Central memory CD8-positive, alpha-beta T cell (primary cell): ENCODE measurements around the gene PLCXD1.
"Not testable (repeated sequence)": the region's sequence is repeated elsewhere in the genome, so short reads cannot be mapped to it uniquely, and the experiment has no call there.

ENCODE experiments used
- ATAC-seq: fragments of 150-1000 bp; cut with Tn5 transposase; replicated peaks from 2 replicates; pipeline ENCODE4 v1.10.0; 2022; ENCODE audit warnings: mild to moderate bottlenecking, moderate FRiP score, moderate number of reproducible peaks; ENCODE audit not compliant: poor library complexity, severe bottlenecking; ENCODE audit errors: extremely low read depth
- DNase-seq, 2 donors: peaks; one replicate each; pipeline ENCODE4 v3.0.0; 2021; ENCODE audit warnings: low spot score in 2 of 2
- H3K27ac Mint-ChIP-seq: one replicate; pipeline ENCODE4 v1.8.0; 2022; ENCODE audit warnings: low read depth, mild to moderate bottlenecking, moderate library complexity, mixed read lengths
- H3K27me3 Mint-ChIP-seq: one replicate; pipeline ENCODE4 v1.8.0; 2022; ENCODE audit warnings: mixed read lengths
- H3K36me3 Mint-ChIP-seq: one replicate; pipeline ENCODE4 v1.8.0; 2022; ENCODE audit warnings: mild to moderate bottlenecking, moderate library complexity, mixed read lengths; ENCODE audit not compliant: insufficient read depth
- H3K4me1 Mint-ChIP-seq: one replicate; pipeline ENCODE4 v1.8.0; 2022; ENCODE audit warnings: mixed read lengths
- H3K4me3 Mint-ChIP-seq: one replicate; pipeline ENCODE4 v1.8.0; 2022; ENCODE audit warnings: mild to moderate bottlenecking, moderate library complexity, mixed read lengths
- H3K9me3 Mint-ChIP-seq: one replicate; pipeline ENCODE4 v1.8.0; 2022; ENCODE audit warnings: mixed read lengths

Gene PLCXD1

DNA sequence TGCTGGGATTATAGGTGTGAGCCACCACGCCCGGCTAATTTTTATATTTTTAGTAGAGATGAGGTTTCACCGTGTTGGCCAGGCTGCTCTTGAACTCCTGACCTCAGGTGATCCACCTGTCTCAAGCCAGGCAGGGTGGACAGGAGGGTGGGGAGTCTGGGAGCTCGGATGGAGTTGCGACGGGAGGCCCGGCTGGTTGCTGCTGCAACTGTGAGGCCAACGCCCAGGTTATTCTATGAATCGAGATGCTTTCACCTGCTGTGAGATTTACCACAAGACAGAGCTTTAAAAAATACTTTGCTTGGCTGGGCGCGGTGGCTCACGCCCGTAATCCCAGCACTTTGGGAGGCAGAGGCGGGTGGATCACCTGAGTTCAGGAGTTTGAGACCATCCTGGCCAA lies 24.1 kb upstream of the PLCXD1 start:
- not testable (repeated sequence) for H3K9me3 Mint-ChIP-seq, H3K4me3 Mint-ChIP-seq, H3K27ac Mint-ChIP-seq, H3K27me3 Mint-ChIP-seq, H3K36me3 Mint-ChIP-seq, ATAC-seq, H3K4me1 Mint-ChIP-seq, DNase-seq

DNA sequence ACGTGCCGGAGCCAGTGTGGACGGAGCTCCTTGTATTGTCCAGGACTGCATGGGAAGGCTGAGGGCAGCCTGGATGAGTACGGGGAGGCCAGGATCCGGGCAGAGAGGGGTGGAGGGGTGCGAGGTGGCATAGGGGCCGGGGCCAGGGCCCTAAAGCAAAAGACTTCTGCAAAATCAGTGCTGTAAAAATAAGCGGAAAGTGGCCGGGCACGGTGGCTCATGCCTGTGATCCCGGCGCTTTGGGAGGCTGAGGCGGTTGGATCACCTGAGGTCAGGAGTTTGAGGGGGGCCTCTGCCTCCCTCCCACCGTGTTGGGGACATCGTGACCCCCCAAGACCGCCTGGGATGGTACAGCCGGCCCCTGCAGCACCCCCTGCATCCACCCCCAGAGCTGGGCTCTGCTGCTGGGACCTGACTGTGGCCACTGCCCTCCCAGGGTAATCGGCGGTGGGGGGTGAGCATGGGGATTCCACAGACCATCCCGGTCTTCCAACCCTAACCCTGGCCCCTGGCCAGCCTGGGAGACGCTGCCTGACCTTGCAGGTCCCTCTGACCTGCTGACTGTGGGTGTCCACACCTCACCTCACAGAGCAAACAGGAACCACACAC lies 23.4 kb upstream of the PLCXD1 start:
- DNase-seq, result no peak
- peaks cover under 1% of the 10 kb centered on the region for H3K4me1 Mint-ChIP-seq
- no peak overlapping the region for H3K27ac Mint-ChIP-seq
- no peak overlapping the region for H3K4me3 Mint-ChIP-seq
- peaks cover 3% of the 10 kb centered on the region for H3K36me3 Mint-ChIP-seq
- no peak for ATAC-seq
- no peaks in the 10 kb centered on the region for H3K27me3 Mint-ChIP-seq
- peaks cover under 1% of the 10 kb centered on the region for H3K9me3 Mint-ChIP-seq

DNA sequence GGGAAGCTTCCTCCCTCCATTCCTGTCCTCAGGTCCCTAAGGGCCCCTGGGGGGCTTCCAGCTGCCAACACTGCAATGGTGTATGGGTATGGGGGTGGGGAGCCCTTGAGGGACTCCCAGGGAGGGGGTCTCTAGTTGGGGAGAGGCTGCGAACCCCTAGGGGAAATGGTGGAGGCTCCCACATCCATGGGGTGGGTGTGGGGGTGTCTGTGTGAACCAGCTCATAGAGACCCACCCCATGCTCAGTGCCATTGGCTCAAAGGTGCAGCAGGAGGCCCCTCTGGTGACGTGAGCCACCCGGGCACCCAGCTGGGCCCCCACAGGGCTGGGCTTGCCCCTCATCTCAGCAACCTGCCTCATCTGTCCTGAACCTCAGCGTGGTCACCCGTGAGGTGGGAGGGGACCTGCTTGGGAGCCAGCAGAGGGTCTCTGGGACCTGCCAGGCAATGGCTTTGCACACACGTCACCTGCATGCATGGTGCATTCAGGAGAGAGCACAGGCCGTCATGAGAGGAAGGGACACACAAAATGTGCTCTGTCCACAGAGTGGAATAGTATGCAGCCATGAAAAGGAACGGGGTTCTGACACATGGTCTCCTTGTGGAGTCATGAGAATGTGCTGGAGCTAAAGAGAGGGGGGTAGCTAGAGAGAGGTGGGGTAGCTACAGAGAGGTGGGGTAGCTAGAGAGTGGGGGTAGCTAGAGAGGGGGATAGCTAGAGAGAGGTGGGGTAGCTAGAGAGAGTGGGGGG lies 22.7 kb upstream of the PLCXD1 start:
- no peak overlapping the region for H3K27ac Mint-ChIP-seq
- H3K9me3 Mint-ChIP-seq, result no peaks in the 10 kb centered on the region
- no peak overlapping the region for H3K4me3 Mint-ChIP-seq
- ATAC-seq (no peak), DNase-seq (no peak)
- peaks cover 3% of the 10 kb centered on the region for H3K36me3 Mint-ChIP-seq
- no peaks in the 10 kb centered on the region for H3K27me3 Mint-ChIP-seq
- H3K4me1 Mint-ChIP-seq, result no peaks in the 10 kb centered on the region

DNA sequence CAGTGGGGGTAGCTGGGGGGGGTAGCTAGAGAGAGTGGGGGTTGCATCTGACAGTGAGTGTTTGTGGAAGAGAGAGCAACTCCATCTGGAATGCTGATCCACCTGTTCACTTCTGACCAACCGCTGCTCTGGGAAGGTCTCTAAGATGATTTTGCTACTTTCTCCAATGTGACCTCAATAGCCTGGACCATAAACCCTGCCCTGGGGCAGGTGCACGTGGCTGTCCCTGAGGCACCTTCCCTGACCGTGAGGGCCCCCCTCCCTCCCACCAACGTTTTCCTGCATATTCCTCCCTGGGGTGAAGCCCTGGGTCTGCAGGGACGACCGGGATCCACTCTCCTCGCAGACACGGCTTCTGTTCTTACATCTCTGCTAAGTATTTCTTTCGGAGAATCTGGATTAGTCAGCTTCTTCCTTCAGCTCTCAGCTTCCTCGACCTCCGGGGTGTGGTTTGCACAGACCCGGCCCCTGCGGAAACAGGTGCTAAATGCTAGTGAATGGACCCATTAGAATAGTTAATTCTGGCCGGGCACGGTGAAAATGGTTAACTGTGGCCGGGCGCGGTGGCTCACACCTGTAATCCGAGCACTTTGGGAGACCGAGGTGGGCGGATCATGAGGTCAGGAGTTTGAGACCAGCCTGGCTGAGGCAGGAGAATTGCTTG lies 21.4 kb upstream of the PLCXD1 start:
- ATAC-seq (no peak), DNase-seq (no peak)
- Mint-ChIP-seq H3K27me3 (no peaks in the 10 kb centered on the region), H3K4me1 (no peaks in the 10 kb centered on the region), H3K4me3 (peak overlapping the region; percentile 25), H3K36me3 (peaks cover 3% of the 10 kb centered on the region), H3K9me3 (no peaks in the 10 kb centered on the region), H3K27ac (no peak overlapping the region)

DNA sequence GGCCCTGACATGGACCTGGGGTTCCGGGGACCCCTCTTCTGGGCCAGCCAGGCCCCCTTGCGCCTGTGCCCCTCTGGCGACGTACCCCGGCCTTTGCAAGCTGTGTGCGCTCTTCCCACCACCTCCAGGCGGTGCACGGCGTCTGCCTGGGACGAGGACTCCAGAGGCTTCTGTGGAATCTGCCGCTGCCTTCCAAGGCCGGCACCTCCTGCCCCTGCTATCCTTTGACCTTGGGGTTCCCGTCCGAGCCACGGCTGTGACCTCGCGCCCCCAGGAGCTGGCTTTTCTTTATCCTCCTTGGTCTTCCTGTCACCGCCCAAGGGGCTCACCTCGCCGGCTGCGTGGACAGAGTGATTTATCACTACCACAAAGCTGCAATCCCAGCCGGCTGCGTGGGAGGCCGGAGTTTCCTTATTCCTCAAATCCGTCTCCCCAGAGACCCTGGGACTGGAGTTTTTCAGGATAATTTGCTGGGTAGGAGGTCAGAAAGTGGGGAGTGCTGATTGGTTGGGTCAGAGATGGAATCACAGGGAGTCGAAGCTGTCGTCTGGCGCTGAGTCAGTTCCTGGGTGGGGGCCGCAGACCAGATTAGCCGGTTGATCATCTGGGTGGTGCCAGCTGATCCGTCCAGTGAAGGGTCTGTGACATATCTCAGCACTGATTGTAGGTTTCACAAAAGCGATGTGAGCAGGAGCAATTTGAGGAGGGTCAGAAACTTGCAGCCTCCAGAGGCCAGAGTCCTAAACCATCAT lies 19.8 kb upstream of the PLCXD1 start:
- H3K4me1 Mint-ChIP-seq, result no peaks in the 10 kb centered on the region
- H3K9me3 Mint-ChIP-seq, result no peaks in the 10 kb centered on the region
- no peak overlapping the region for H3K4me3 Mint-ChIP-seq
- no peaks in the 10 kb centered on the region for H3K27me3 Mint-ChIP-seq
- DNase-seq (no peak), ATAC-seq (no peak)
- H3K36me3 Mint-ChIP-seq, result peaks cover 3% of the 10 kb centered on the region
- no peak overlapping the region for H3K27ac Mint-ChIP-seq

DNA sequence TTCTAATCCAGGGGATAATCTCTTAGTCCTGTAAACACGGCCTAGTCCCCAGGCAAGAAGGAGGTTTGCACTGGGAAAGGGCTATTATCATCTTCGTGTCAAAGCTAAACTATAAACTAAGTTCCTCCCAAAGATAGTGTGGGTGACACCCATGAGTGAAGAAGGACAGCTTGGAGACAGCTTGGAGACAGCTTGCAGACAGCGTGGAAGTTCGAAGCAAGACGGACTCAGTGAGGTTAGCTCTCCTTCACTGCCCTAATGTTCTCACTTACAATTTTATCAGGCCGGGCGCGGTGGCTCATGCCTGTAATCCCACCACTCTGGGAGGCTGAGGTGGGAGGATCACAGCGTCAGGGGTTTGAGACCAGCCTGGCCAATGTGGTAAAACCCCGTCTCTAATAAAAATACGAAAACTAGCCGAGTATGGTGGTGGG lies 19.2 kb upstream of the PLCXD1 start:
- Mint-ChIP-seq H3K4me3 (no peak overlapping the region), H3K27ac (no peak overlapping the region)

DNA sequence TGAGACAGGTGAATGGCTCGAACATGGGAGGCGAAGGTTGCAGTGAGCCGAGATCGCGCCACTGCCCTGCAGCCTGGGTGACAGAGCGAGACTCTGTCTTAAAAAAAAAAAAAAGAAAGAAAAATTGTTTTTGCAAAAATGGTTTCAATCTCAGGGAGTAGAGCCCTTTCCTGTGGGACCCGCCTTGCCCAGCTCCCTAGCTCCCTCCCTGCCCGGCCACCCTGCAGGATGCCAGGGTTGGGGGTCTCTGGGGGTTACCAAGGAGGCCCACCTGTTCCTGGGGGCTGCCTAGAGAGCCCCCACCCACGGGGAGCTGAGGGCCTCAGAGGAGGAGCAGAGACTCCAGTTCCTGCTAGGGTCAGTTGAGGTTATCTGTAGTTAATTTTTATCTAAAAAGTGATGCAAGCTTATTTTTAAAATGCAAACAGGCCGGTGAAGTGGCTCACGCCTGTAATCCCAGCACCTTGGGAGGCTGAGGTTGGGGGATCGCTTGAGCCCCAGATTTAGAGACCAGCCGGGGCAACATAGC lies 18.7 kb upstream of the PLCXD1 start:
- Mint-ChIP-seq H3K4me1 (no peaks in the 10 kb centered on the region), H3K27me3 (no peaks in the 10 kb centered on the region), H3K27ac (no peak overlapping the region), H3K9me3 (no peaks in the 10 kb centered on the region), H3K4me3 (no peak overlapping the region), H3K36me3 (peaks cover 3% of the 10 kb centered on the region)
- no peak for DNase-seq
- ATAC-seq, result no peak

More for the DNA sequence above, 19.2 kb upstream of the PLCXD1 start:
- ATAC-seq (no peak), DNase-seq (no peak)
- Mint-ChIP-seq H3K4me1 (no peaks in the 10 kb centered on the region), H3K36me3 (peaks cover 3% of the 10 kb centered on the region), H3K9me3 (no peaks in the 10 kb centered on the region), H3K27me3 (no peaks in the 10 kb centered on the region)

DNA sequence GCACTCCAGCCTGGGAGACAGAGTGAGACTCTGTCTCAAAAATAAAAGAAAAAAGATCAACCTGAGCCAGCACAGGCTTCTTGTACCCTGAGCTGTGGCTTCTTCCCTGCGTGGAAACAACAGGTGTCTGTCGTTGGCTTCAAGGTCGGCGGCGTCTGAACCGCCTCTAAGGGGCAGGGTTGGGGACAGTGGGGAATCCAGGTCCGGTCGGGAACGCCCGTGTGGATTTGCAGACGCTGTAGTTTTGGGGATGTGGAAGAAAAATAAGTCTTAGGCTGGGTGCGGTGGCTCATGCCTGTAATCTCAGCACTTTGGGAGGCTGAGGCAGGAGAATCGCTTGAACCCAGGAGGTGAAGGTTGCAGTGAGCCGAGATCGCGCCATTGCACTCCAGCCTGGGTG lies 17.2 kb upstream of the PLCXD1 start:
- not testable (repeated sequence) for DNase-seq, H3K36me3 Mint-ChIP-seq, H3K4me1 Mint-ChIP-seq, H3K4me3 Mint-ChIP-seq, H3K27me3 Mint-ChIP-seq, ATAC-seq, H3K27ac Mint-ChIP-seq, H3K9me3 Mint-ChIP-seq

DNA sequence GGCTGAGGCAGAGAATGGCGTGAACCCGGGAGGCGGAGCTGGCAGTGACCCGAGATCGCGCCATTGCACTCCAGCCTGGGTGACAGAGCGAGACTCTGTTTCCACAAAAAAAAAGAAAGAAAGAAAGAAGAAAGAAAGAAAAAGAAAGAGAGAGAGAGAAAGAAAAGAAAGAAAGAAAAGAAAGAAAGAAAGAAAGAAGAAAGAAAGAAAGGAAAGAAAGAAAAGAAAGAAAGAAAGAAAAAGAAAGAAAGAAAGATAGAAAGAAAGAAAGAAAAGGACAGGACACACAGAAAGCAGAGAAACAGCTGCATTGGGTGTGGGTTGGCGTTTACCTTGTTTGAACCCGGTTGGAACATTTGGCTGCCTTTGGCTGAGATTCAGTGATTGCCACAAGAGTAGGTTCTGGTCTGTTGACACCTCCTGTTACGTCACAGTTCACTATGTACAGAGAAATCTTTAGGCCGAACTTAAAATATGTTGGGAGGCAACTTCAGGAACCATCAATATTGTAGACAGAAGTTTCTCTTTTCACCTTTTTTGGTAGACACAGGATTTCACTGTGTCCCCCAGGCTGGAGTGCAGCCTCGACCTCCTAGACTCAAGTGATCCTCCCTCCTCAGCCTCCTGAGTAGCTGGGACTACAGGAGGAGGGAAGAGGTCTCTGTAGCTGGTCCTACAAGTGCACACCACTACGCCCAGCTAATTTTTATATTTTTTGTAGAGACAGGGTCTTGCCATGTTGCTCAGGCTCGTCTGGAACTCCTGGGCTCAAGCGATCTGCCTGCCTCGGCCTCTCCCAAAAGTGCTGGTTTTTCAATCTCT lies 16.3 kb upstream of the PLCXD1 start:
- no peak for ATAC-seq
- Mint-ChIP-seq H3K27ac (peak overlapping the region; percentile 51), H3K4me3 (no peak overlapping the region), H3K36me3 (peaks cover 3% of the 10 kb centered on the region), H3K9me3 (no peaks in the 10 kb centered on the region), H3K4me1 (no peaks in the 10 kb centered on the region), H3K27me3 (no peaks in the 10 kb centered on the region)
- peak in 1 of 2 donors; percentile 3 for DNase-seq

DNA sequence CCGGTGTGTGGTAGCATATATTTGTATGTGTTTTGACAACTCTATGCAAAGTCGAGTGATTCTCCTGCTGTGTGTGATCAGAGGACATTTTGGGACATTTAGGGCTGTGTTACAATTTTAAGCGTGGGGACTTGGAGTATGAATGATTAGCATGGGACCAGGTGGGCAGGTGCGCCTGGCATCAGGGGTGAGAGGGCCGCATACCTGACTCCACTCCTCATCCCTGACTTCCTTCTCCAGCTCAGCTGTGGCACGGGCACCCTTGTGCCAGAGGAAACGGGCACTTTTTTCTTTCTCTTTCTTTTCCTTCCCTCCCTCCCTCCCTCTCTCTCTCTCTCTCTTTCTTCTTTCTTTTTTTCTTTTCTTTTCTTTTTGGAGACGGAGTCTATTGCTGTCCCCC lies 15.7 kb upstream of the PLCXD1 start:
- Mint-ChIP-seq H3K27me3 (no peaks in the 10 kb centered on the region), H3K9me3 (no peaks in the 10 kb centered on the region), H3K36me3 (peaks cover 3% of the 10 kb centered on the region), H3K4me3 (no peak overlapping the region), H3K4me1 (no peaks in the 10 kb centered on the region), H3K27ac (peak overlapping the region; percentile 51)
- DNase-seq, result no peak
- ATAC-seq, result no peak

DNA sequence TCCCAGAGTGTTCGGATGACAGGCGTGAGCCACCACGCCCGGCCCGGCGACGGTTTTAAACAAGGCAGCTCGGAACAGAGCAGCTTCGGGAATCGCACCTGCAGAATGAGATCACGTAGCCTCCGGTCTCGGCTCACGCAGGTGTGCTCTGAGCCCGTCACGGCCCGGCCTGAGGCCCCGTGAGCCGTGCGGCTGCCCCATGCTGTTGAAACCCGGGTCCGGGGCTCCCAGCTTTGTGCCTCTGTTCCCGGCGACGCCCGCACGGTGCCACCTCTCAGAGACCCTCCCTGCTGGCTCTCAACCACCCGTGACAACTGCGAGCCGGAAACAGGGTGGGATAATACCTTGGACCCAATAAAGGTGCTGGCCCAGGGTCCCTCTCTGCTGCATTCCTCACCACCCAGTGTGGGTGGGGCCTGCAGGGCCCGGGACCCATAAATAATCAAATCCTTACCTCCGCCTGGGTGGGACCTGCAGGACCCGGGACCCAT lies 13.4 kb upstream of the PLCXD1 start:
- Mint-ChIP-seq H3K4me1 (no peaks in the 10 kb centered on the region), H3K27ac (no peak overlapping the region), H3K36me3 (peaks cover 3% of the 10 kb centered on the region), H3K27me3 (no peaks in the 10 kb centered on the region), H3K4me3 (no peak overlapping the region), H3K9me3 (no peaks in the 10 kb centered on the region)
- DNase-seq (peak in 1 of 2 donors; percentile 7), ATAC-seq (no peak)
